Stimulated activated CD8-positive, alpha-beta memory T cell treated with anti-CD3 and anti-CD28 coated beads, Interleukin-12 subunit alpha, Interleukin-12 subunit beta, amount 100 ng/mL, for 4 hours (primary cell): Measurements from ENCODE around the gene TM9SF1.
"Not testable (repeated sequence)": the region's sequence is repeated elsewhere in the genome, so short reads cannot be mapped to it uniquely, and the experiment has no call there.

ENCODE experiments used
- DNase-seq: peaks from one replicate; pipeline ENCODE4 v3.0.0-alpha.2; 2020; ENCODE audit warnings: low read depth

TM9SF1 gene

GRCh38 chr14:24222987-24223386 lies 27.7 kb upstream of the TM9SF1 start:
- not testable (repeated sequence) for DNase-seq

GRCh38 chr14:24219521-24219920 lies 24.3 kb upstream of the TM9SF1 start:
- DNase-seq: no peak

- DNase-seq: no peak
These were observed 23.8 kb upstream of the TM9SF1 start for GRCh38 chr14:24219080-24219479.

- DNase-seq: not testable (repeated sequence)
These were observed 21.6 kb upstream of the TM9SF1 start for GRCh38 chr14:24216876-24217275.

GRCh38 chr14:24216345-24216699 lies 21.1 kb upstream of the TM9SF1 start:
- no peak for DNase-seq

GRCh38 chr14:24215495-24216344 lies 20.5 kb upstream of the TM9SF1 start, which contains the start of gene MDP1:
TSS of gene MDP1 (minus strand) at chr14:24216066. CDS start at chr14:24215955, 111 bp downstream.
- DNase-seq: peak; percentile 68

GRCh38 chr14:24213866-24214662 lies 18.8 kb upstream of the TM9SF1 start:
- DNase-seq: no peak

- peak; percentile 91 for DNase-seq
These were observed 18.0 kb upstream of the TM9SF1 start, which contains the start of gene CHMP4A for GRCh38 chr14:24212924-24213865. TSS of gene CHMP4A (minus strand) at chr14:24213488. CDS start at chr14:24213439, 49 bp downstream.

GRCh38 chr14:24211311-24211710 lies 16.1 kb upstream of the TM9SF1 start:
- no peak for DNase-seq

- no peak for DNase-seq
These were observed 12.4 kb upstream of the TM9SF1 start for GRCh38 chr14:24207625-24208024.

- no peak for DNase-seq
These were observed 11.9 kb upstream of the TM9SF1 start for GRCh38 chr14:24207104-24207551.

GRCh38 chr14:24206260-24207103 lies 11.2 kb upstream of the TM9SF1 start:
- no peak for DNase-seq

- DNase-seq: no peak
These were observed 9.2 kb upstream of the TM9SF1 start for GRCh38 chr14:24204163-24205146.

- not testable (repeated sequence) for DNase-seq
These were observed 8.1 kb upstream of the TM9SF1 start for GRCh38 chr14:24203249-24203886.

GRCh38 chr14:24202538-24202937 lies 7.3 kb upstream of the TM9SF1 start:
- not testable (repeated sequence) for DNase-seq

- DNase-seq: no peak
These were observed 3.7 kb upstream of the TM9SF1 start for GRCh38 chr14:24198814-24199524.

- no peak for DNase-seq
These were observed 1.8 kb upstream of the TM9SF1 start for GRCh38 chr14:24197056-24197450.
